Fibroblast of lung (primary cell): ENCODE measurements around the gene OSGIN1.

Experiments used
- CTCF ChIP-seq, 2 donors: IDR thresholded peaks in 1 of 2; conservative IDR thresholded peaks in 1 of 2; 1 replicate in 1 of 2; 2 replicates in 1 of 2; pipeline ENCODE4 v1.5.1; 2011 to 2012; ENCODE audit warnings: low read length in 2 of 2, control low read depth in 1 of 2, inconsistent platforms in 1 of 2, low read depth in 1 of 2, mild to moderate bottlenecking in 1 of 2
- EZH2 ChIP-seq: IDR thresholded peaks from 2 replicates; pipeline ENCODE4 v1.5.1; 2012; ENCODE audit warnings: low read length, control low read depth, mild to moderate bottlenecking; ENCODE audit errors: missing control alignments

GRCh38 chr16:83966153-83966696 lies 13.2 kb downstream of the OSGIN1 start:
- no peak for TF ChIP-seq CTCF (conservative IDR thresholded peaks at IDR 0.05 in 1 of 2, IDR thresholded peaks at IDR 0.05 in 1 of 2; ENCODE audit: low read depth in 1 of 2, low read length in 2 of 2)
- no peak for TF ChIP-seq EZH2
